SU-DHL-6 (cell line): ENCODE measurements around the gene GPR157.
"Not testable (repeated sequence)": the region's sequence is repeated elsewhere in the genome, so short reads cannot be mapped to it uniquely, and the experiment has no call there.

Experiments used
- H2AFZ ChIP-seq: fragments of 200-600 bp; sonication (generic); 2 replicates; pipeline ENCODE4 v1.6.1; 2014; ENCODE audit warnings: low read depth, mild to moderate bottlenecking, moderate library complexity, mixed read lengths, antibody characterized with exemption, low read length; ENCODE audit not compliant: severe bottlenecking
- H3F3A ChIP-seq: fragments of 200-600 bp; shearing (Covaris generic); 2 replicates; pipeline ENCODE4 v1.6.0; 2016; ENCODE audit warnings: antibody characterized with exemption, mild to moderate bottlenecking; ENCODE audit not compliant: insufficient read depth
- H3K27ac ChIP-seq: fragments of 200-600 bp; sonication (generic); 2 replicates; pipeline ENCODE4 v1.5.1; 2016; ENCODE audit warnings: low read depth, mild to moderate bottlenecking, low read length, moderate library complexity, mixed read lengths
- H3K27me3 ChIP-seq: fragments of 200-600 bp; sonication (generic), shearing (Covaris generic); 2 replicates; pipeline ENCODE4 v1.6.0; 2014; ENCODE audit warnings: mild to moderate bottlenecking, low read length
- H3K36me3 ChIP-seq: fragments of 200-600 bp; sonication (generic); 2 replicates; pipeline ENCODE4 v1.6.1; 2014; ENCODE audit warnings: mild to moderate bottlenecking, low read length, mixed read lengths
- H3K4me2 ChIP-seq: fragments of 300-600, 200-600 bp; shearing (Covaris generic), sonication (generic); 2 replicates; pipeline ENCODE4 v1.6.0; 2014; ENCODE audit warnings: low read length, low read depth, mild to moderate bottlenecking; ENCODE audit not compliant: poor library complexity, severe bottlenecking
- H3K4me3 ChIP-seq: fragments of 200-600 bp; sonication (generic); 2 replicates; pipeline ENCODE4 v1.5.1; 2014; ENCODE audit warnings: antibody characterized with exemption, low read length, mild to moderate bottlenecking, mixed read lengths; ENCODE audit not compliant: insufficient read depth, poor library complexity, severe bottlenecking
- H3K79me2 ChIP-seq: fragments of 200-600 bp; sonication (generic); 2 replicates; pipeline ENCODE4 v1.6.1; 2014; ENCODE audit warnings: mild to moderate bottlenecking, low read length, moderate library complexity; ENCODE audit not compliant: insufficient read depth
- H3K9ac ChIP-seq: fragments of 200-600 bp; sonication (generic); 2 replicates; pipeline ENCODE4 v1.7.0; 2014; ENCODE audit warnings: mild to moderate bottlenecking, low read length
- H3K9me2 ChIP-seq: fragments of 200-600 bp; sonication (generic); replicated peaks from 2 replicates; pipeline ENCODE4 v1.6.1; 2014; ENCODE audit warnings: low read length; ENCODE audit not compliant: insufficient read depth
- H3K9me3 ChIP-seq: fragments of 200-600 bp; sonication (generic); 2 replicates; pipeline ENCODE4 v1.6.1; 2014; ENCODE audit warnings: low read length, mixed read lengths; ENCODE audit not compliant: insufficient read depth
- H4K20me1 ChIP-seq: fragments of 200-600 bp; sonication (generic); 2 replicates; pipeline ENCODE4 v1.6.1; 2014; ENCODE audit warnings: low read depth, mild to moderate bottlenecking, antibody characterized with exemption, low read length, moderate library complexity, mixed read lengths
- CTCF ChIP-seq: fragments of 200-600 bp; sonication (generic); IDR thresholded peaks from one replicate; pipeline ENCODE4 v1.5.1; 2017; ENCODE audit warnings: antibody characterized with exemption, mild to moderate bottlenecking, low read length, moderate library complexity; ENCODE audit not compliant: insufficient read depth, poor library complexity, severe bottlenecking
- EZH2phosphoT487 ChIP-seq: fragments of 200-600 bp; sonication (generic), shearing (Covaris generic); conservative IDR thresholded peaks from 2 replicates; pipeline ENCODE4 v1.6.1; 2018; ENCODE audit warnings: mild to moderate bottlenecking, antibody characterized with exemption, low read length, moderate library complexity, mixed read lengths

GPR157 gene

GRCh38 chr1:9145021-9145668, 16.2 kb upstream of the GPR157 start:
- no peak overlapping the region for H3K4me2 ChIP-seq
- no peaks in the 10 kb centered on the region for H3K9me2 ChIP-seq
- H3K27me3 ChIP-seq, result no peaks in the 10 kb centered on the region
- no peak overlapping the region for H3K4me3 ChIP-seq
- no peaks in the 10 kb centered on the region for H3K36me3 ChIP-seq
- no peak for TF ChIP-seq CTCF
- TF ChIP-seq EZH2phosphoT487, result no peak
- H2AFZ ChIP-seq, result no peak overlapping the region
- H3K27ac ChIP-seq, result no peak overlapping the region
- H3K79me2 ChIP-seq, result no peaks in the 10 kb centered on the region
- no peaks in the 10 kb centered on the region for H4K20me1 ChIP-seq
- H3K9ac ChIP-seq, result no peak overlapping the region
- H3F3A ChIP-seq, result no peaks in the 10 kb centered on the region
- H3K9me3 ChIP-seq, result no peaks in the 10 kb centered on the region

- H3K9me3 ChIP-seq, H3K27me3 ChIP-seq, H3K36me3 ChIP-seq, H3K79me2 ChIP-seq, H2AFZ ChIP-seq, H4K20me1 ChIP-seq, H3F3A ChIP-seq, H3K27ac ChIP-seq, H3K4me2 ChIP-seq, H3K4me3 ChIP-seq, H3K9me2 ChIP-seq, H3K9ac ChIP-seq: not testable (repeated sequence)
Measured at GRCh38 chr1:9144494-9144893, 15.6 kb upstream of the GPR157 start.

- Histone ChIP-seq H3F3A (no peaks in the 10 kb centered on the region), H3K36me3 (no peaks in the 10 kb centered on the region), H2AFZ (no peak overlapping the region), H3K9ac (no peak overlapping the region), H3K4me2 (no peak overlapping the region), H3K27me3 (no peaks in the 10 kb centered on the region), H4K20me1 (no peaks in the 10 kb centered on the region), H3K9me2 (no peaks in the 10 kb centered on the region), H3K4me3 (no peak overlapping the region), H3K9me3 (no peaks in the 10 kb centered on the region), H3K27ac (no peak overlapping the region), H3K79me2 (no peaks in the 10 kb centered on the region)
- no peak for TF ChIP-seq EZH2phosphoT487
- TF ChIP-seq CTCF, result no peak
Measured at GRCh38 chr1:9143250-9143649, 14.3 kb upstream of the GPR157 start.

GRCh38 chr1:9139930-9140329, 11.0 kb upstream of the GPR157 start:
- Histone ChIP-seq H3K27me3 (no peaks in the 10 kb centered on the region), H3K79me2 (no peaks in the 10 kb centered on the region), H3K4me3 (no peak overlapping the region), H4K20me1 (no peaks in the 10 kb centered on the region), H3K4me2 (no peak overlapping the region), H3K9me2 (no peaks in the 10 kb centered on the region), H3F3A (no peaks in the 10 kb centered on the region), H3K36me3 (no peaks in the 10 kb centered on the region), H3K27ac (no peak overlapping the region), H3K9ac (no peak overlapping the region), H3K9me3 (no peaks in the 10 kb centered on the region), H2AFZ (no peak overlapping the region)
- TF ChIP-seq EZH2phosphoT487, result no peak
- no peak for TF ChIP-seq CTCF
